ENCODE results near the gene PNPLA7.
"Not testable (repeated sequence)": the region's sequence is repeated elsewhere in the genome, so short reads cannot be mapped to it uniquely, and the experiment has no call there.

Gene PNPLA7

DNA sequence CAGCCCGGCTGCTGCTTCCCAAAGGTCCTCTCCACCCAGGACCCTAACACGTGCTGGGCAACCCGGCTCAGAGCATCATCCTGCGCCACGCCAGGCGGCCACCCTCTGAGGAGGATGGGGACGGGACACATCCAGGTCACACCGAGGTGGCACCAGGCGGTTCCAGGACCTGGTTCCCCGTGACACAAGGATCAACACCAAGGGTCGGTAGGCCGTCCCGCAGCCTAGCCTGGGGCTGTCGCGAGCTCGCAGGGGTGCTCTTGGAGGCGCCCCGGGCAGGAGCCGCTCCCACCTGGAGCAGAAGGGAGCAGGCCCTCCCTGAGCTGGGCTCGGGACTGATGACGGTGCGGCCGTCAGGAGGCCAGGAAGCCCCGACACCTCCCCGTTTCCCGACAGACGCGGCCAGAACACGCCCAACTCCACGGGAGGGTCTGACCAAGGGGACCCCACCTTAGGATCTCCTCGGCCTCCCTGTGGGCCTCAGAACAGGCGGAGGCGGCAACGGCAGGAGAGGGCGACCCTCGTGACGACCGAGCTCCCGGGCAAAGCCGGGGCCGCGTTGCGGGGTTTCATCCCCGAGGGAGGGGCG is 133.5 kb downstream of the PNPLA7 start:
- TF ChIP-seq, protein P1, sequence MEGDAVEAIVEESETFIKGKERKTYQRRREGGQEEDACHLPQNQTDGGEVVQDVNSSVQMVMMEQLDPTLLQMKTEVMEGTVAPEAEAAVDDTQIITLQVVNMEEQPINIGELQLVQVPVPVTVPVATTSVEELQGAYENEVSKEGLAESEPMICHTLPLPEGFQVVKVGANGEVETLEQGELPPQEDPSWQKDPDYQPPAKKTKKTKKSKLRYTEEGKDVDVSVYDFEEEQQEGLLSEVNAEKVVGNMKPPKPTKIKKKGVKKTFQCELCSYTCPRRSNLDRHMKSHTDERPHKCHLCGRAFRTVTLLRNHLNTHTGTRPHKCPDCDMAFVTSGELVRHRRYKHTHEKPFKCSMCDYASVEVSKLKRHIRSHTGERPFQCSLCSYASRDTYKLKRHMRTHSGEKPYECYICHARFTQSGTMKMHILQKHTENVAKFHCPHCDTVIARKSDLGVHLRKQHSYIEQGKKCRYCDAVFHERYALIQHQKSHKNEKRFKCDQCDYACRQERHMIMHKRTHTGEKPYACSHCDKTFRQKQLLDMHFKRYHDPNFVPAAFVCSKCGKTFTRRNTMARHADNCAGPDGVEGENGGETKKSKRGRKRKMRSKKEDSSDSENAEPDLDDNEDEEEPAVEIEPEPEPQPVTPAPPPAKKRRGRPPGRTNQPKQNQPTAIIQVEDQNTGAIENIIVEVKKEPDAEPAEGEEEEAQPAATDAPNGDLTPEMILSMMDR (IDR thresholded peaks at IDR 0.05; ENCODE audit: low read depth, low read length), result no peak
- peak overlapping the region; percentile 47; the same call in 1 of the 2 replicates for H3K4me3 ChIP-seq (ENCODE audit: low read depth, low read length)

DNA sequence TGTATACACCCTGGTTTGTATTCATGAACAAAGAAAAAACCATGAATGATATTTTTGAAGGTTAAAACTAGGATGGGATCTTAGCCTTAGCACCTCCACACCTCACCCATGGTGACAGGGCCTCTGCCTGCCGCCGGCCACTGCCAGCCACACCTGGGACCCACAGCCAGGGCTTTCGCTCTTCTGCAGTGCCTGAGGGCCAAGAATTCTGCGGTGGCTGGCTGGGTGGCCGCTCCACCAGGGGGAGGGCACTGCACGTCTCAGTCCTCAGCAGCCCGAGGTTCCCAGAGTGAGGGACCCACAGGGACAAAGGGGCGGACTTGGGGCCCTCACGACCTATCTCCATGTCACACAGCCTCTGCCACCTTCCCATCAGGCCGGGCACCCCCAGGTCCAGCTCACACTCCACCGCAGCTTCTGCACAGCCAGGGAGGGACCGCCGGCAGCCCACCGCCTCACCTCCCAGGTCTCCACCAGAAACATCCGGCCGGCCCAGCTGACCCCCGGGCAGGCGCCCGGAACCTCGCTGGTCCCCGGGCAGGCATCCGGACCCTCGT is 134.1 kb downstream of the PNPLA7 start:
- no peak overlapping the region for H3K4me3 ChIP-seq (ENCODE audit: low read depth, low read length)
- TF ChIP-seq, protein P1 (IDR thresholded peaks at IDR 0.05; ENCODE audit: low read depth, low read length), result no peak

DNA sequence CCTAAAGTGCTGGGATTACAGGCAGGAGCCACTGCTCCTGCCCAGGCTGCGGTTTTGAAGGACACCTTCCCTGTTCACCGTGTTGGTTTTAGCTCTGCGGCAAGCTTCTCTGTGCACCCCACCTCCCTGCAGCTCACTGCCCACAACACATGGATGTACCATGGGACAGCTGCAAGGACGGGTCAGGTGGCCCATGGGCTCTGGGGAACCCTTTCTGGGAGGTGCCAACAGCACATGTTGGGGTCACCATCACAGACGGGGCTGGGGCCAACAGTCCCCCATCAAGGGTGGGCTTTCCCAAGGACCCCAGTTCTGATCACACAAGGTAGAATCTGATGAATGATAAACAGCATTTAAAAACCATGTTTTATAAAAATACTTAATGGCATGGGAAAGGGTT is 134.8 kb downstream of the PNPLA7 start:
- TF ChIP-seq, protein P1 (IDR thresholded peaks at IDR 0.05; ENCODE audit: low read depth, low read length), result no peak
- H3K4me3 ChIP-seq (ENCODE audit: low read depth, low read length), result no peak overlapping the region

DNA sequence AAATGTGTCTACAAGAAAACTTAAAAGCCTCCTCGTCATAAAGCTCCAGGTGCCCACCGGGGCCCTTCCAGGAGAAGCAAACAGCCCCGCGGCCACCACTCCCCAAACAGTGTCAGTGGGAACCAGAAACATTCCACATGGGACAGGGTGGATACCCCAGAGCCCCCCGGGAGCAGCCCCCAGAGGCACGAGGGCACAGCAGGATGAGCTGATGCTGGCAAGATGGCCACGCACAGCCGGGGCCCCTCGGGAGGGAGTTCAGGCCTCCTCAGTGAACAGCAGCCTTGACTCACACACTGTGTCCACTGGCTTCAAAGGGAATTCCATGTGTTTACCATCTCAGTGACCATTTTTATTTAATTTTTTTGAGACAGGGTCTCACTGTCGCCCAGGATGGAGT is 137.8 kb downstream of the PNPLA7 start:
- H3K4me3 ChIP-seq (ENCODE audit: low read depth, low read length), result no peak overlapping the region
- TF ChIP-seq, protein P1 (IDR thresholded peaks at IDR 0.05; ENCODE audit: low read depth, low read length), result no peak

DNA sequence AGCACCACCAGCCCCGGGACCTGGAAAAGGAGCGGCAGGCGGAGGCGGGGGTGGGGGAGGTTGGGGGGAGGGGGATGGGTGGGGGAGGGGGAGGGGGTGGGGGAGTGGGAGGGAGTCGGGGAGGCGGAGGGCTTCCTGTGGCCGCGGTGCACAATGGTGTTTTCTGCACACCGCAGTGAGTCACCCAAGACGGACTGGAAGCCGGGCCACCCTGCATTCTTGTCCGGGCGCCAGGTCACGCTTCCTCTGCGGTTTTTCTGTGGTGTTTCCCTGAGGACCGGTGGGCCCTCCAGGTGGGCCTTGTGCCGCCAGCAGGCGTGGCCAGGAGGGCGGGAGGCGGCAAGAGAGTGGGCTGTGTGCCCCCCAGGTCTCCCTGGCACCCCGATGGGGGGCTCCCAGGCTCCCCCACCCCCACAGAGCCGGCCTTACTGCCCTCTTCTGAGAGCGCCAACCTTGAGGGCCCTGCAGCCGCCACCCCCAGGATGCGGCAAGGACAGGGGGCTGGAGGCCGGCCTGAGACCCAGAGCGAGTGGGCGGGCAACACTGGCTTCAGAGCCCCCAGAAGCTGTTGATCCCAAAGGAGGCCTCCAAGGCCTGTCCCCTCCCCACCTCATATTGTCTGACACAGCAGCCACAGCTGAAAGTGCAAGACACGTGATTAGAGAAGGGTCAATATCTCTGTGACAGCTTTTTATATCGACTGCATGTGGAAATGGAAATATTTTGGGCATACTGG is 138.4 kb downstream of the PNPLA7 start:
- TF ChIP-seq, protein P1 (IDR thresholded peaks at IDR 0.05; ENCODE audit: low read depth, low read length), result no peak
- no peak overlapping the region for H3K4me3 ChIP-seq (ENCODE audit: low read depth, low read length)

DNA sequence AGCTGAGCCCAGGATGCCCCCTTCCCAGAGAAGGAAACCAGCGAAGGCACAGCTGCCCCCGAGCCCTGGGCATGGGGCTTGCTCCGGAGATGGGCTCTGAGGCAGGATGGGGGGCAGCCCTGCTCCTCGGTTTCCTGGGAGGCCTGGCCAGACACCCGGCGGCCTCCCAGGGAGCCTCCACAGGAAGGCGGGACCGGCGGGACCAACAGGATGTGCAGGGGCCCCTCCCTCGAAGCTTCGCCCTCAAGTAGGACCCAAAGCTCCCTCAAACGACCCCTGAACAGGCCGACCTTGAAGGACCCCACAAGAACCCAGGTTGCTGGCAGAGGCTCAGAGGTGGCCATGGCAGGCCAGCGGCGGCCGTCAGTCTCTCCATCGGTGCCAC is 138.9 kb downstream of the PNPLA7 start:
- TF ChIP-seq, protein P1 (IDR thresholded peaks at IDR 0.05; ENCODE audit: low read depth, low read length), result no peak
- H3K4me3 ChIP-seq (ENCODE audit: low read depth, low read length), result no peak overlapping the region

DNA sequence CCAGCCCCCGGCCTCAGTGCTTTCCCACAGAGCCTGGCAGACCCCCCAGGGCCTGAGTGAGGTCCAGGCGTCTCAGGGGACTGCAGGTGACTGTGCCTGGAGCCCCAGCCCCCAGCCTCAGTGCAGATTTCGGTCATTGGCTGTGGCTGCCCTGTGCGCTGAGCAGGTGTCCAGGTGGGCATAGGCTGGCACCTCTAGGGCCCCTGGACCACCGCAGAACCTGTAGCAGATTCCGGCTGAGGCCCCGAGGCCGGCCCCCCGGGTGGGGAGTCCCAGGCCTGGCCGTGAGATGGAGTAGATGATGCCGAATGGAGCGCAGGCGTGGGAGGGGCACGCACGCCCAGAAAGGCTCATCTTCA is 139.3 kb downstream of the PNPLA7 start:
- H3K4me3 ChIP-seq (ENCODE audit: low read depth, low read length), result no peak overlapping the region
- TF ChIP-seq, protein P1 (IDR thresholded peaks at IDR 0.05; ENCODE audit: low read depth, low read length), result no peak

DNA sequence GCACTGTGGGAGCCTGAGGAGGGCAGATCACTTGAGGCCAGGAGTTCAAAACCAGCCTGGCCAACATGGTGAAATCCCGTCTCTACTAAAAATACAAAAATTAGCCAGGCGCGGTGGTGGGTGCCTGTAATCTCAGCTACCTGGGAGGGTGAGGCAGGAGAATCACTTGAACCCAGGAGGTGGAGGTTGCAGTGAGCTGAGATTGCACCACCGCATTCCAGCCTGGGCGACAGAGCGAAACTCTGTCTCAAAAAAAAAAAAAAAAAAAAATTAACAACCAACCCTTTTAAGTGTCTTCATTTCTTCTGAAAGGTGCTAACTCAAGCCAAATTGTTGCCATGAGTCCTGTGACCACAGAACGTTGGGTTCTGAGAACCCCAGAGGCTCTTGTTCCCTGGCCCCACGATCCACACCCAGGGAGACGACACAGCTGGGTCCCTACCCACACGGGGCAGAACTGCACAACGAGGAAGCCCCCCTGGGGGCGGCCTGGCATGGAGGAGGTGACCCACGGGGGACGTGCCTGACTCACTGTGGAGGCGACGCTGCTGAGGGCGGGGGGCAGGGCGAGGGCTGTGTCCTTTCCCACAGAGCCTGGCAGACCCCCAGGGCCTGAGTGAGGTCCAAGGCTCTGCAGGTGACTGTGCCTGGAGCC is 139.8 kb downstream of the PNPLA7 start:
- H3K4me3 ChIP-seq (ENCODE audit: low read depth, low read length), result not testable (repeated sequence)
